ENCODE data around the gene MIER1.

DNA sequence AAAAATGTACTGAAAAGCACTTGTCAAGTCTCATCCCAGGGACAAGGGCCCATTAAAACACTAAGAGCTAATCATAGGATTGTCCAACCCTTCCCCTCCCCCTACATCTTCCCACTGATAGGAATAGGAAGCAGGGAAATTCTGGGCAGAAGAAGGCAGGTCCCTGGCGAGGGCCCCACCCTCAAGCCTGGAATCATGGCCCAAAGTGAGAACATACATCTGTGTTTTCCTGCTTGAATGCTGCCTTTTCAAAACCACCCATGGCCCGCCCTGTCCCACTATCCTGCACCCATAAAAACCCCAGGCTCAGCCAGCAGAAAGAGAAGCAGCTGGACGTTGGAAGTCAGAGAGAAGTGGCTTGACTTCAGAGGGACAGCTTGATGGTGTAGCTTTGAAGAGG lies 5.0 kb upstream of the MIER1 start:
- no peak for TF ChIP-seq POLR2A (IDR thresholded peaks at IDR 0.05)
- TF ChIP-seq, protein P1, sequence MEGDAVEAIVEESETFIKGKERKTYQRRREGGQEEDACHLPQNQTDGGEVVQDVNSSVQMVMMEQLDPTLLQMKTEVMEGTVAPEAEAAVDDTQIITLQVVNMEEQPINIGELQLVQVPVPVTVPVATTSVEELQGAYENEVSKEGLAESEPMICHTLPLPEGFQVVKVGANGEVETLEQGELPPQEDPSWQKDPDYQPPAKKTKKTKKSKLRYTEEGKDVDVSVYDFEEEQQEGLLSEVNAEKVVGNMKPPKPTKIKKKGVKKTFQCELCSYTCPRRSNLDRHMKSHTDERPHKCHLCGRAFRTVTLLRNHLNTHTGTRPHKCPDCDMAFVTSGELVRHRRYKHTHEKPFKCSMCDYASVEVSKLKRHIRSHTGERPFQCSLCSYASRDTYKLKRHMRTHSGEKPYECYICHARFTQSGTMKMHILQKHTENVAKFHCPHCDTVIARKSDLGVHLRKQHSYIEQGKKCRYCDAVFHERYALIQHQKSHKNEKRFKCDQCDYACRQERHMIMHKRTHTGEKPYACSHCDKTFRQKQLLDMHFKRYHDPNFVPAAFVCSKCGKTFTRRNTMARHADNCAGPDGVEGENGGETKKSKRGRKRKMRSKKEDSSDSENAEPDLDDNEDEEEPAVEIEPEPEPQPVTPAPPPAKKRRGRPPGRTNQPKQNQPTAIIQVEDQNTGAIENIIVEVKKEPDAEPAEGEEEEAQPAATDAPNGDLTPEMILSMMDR (IDR thresholded peaks at IDR 0.05) = no peak
